Esophagus muscularis mucosa (tissue), 4 donors: ENCODE data around the gene ADA.

ENCODE experiments used
- CTCF ChIP-seq, 3 experiments: fragments of 200-600 bp in 2 of 3; fragments of 450-650 bp in 1 of 3; sonication (generic) in 2 of 3; IDR thresholded peaks; one replicate each; pipeline ENCODE4 v1.5.1; 2017 to 2019; ENCODE audit warnings: antibody characterized with exemption in 3 of 3, mild to moderate bottlenecking in 2 of 3, moderate library complexity in 1 of 3
- EP300 ChIP-seq: sonication (generic); formaldehyde crosslinking; IDR thresholded peaks from one replicate; pipeline ENCODE4 v1.6.1; 2017; ENCODE audit warnings: antibody characterized with exemption
- POLR2A ChIP-seq: fragments of 450-650 bp; IDR thresholded peaks from one replicate; pipeline ENCODE4 v1.6.1; 2017; ENCODE audit warnings: antibody characterized with exemption, moderate library complexity, mild to moderate bottlenecking, low read depth
- POLR2AphosphoS5 ChIP-seq, 2 donors: sonication (generic); formaldehyde crosslinking; IDR thresholded peaks; one replicate each; pipeline ENCODE4 v1.6.1; 2017; ENCODE audit warnings: antibody characterized with exemption in 2 of 2

GRCh38 chr20:44633187-44633810, 18.2 kb downstream of the ADA start:
- TF ChIP-seq CTCF (IDR thresholded peaks at IDR 0.05) (no peak), EP300 (no peak), POLR2AphosphoS5 (IDR thresholded peaks at IDR 0.05) (no peak), POLR2A (no peak)
